ENCODE data around the gene DVL2. TPM values are rescaled to one million over a fixed set of nuclear protein-coding genes. Genes with fewer than 3 reads are reported as not detected.
"Not testable (repeated sequence)": the region's sequence is repeated elsewhere in the genome, so short reads cannot be mapped to it uniquely, and the experiment has no call there.

Gene DVL2
- total RNA-seq, 4 donors from 2014 or later, result 35.9 to 182 (median 69.2) TPM

DNA sequence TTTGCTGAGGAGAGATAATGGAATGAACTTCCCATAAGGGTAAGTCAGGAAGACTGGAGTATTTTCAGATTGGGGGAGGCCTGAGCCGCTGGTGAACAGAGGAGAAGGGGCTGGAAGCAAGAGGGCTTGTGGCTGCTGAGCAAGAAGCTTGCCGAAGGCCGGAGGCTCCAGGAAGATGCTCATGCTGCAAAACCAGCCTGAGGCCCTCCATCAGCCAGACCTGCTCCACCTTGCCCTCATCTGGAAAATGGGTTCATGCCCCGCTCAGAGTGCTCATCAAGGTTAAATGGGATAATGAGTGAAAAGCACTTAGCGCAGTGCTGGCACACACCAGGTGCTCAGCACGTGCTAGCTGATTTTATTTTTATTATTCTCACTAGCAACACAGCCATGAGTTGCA is 49.7 kb downstream of the DVL2 start:
- Histone ChIP-seq H3K4me3 (no peak overlapping the region), H3K27ac (no peak overlapping the region), H3K36me3 (no peaks in the 10 kb centered on the region), H3K9me3 (no peaks in the 10 kb centered on the region), H3K4me1 (peaks cover 0 to 7% (median 0%) of the 10 kb centered on the region in 4 donors), H3K27me3 (no peaks in the 10 kb centered on the region)
- TF ChIP-seq POLR2A (IDR thresholded peaks at IDR 0.05) (no peak), EP300 (IDR thresholded peaks at IDR 0.05; ENCODE audit: low read depth) (no peak), POLR2AphosphoS5 (IDR thresholded peaks at IDR 0.05) (no peak)
- TF ChIP-seq, protein P1, sequence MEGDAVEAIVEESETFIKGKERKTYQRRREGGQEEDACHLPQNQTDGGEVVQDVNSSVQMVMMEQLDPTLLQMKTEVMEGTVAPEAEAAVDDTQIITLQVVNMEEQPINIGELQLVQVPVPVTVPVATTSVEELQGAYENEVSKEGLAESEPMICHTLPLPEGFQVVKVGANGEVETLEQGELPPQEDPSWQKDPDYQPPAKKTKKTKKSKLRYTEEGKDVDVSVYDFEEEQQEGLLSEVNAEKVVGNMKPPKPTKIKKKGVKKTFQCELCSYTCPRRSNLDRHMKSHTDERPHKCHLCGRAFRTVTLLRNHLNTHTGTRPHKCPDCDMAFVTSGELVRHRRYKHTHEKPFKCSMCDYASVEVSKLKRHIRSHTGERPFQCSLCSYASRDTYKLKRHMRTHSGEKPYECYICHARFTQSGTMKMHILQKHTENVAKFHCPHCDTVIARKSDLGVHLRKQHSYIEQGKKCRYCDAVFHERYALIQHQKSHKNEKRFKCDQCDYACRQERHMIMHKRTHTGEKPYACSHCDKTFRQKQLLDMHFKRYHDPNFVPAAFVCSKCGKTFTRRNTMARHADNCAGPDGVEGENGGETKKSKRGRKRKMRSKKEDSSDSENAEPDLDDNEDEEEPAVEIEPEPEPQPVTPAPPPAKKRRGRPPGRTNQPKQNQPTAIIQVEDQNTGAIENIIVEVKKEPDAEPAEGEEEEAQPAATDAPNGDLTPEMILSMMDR (IDR thresholded peaks at IDR 0.05), result no peak
- intact Hi-C loops (cut with DNase I; ENCODE audit: low total_unique reads) (no loop called here), in situ Hi-C loops (cut with MboI; ENCODE audit: low pct_ligation_motif_present in 1 of 4, low pct_unique_long_range_greater_than_20kb in 1 of 4, low sequenced_read_pairs in 3 of 4) (no loop called here)
- 47 to 86% methylated on average over 3 to 6 of the region's 6 CpGs for WGBS, 2 donors (ENCODE audit: low coverage in 1 of 2)
- no peak for DNase-seq

DNA sequence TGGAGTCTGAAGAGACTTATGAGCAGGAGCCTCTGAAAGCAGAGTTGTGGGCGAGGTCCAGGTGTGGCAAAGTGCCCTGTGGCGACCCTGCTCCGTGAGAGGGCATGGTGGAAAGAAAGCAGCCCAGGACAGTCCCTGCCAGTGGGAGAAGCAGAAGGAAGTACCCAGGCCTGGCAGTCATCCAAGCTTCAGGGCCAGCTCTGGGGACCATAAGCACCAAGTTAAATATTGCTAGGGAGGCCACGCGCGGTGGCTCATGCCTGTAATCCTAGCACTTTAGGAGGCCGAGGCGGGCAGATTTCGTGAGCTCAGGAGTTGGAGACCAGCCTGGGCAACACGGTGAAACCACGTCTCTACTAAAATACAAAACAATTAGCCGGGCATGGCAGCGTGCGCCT is 50.2 kb downstream of the DVL2 start:
- peaks cover 0 to 7% (median 0%) of the 10 kb centered on the region in 4 donors for H3K4me1 ChIP-seq
- in situ Hi-C loops (cut with MboI; ENCODE audit: low pct_ligation_motif_present in 1 of 4, low pct_unique_long_range_greater_than_20kb in 1 of 4, low sequenced_read_pairs in 3 of 4) (no loop called here), intact Hi-C loops (cut with DNase I; ENCODE audit: low total_unique reads) (no loop called here)
- H3K36me3 ChIP-seq, result no peaks in the 10 kb centered on the region
- no peak overlapping the region for H3K27ac ChIP-seq
- WGBS, 2 donors (ENCODE audit: low coverage in 1 of 2), result 52% methylated on average over 14 of the region's 14 CpGs; no CpG with 5 or more reads in 1 of the 2 donors
- TF ChIP-seq, protein P1 (IDR thresholded peaks at IDR 0.05), result no peak
- TF ChIP-seq POLR2A (IDR thresholded peaks at IDR 0.05) (no peak), POLR2AphosphoS5 (IDR thresholded peaks at IDR 0.05) (no peak), EP300 (IDR thresholded peaks at IDR 0.05; ENCODE audit: low read depth) (no peak)
- H3K27me3 ChIP-seq, result no peaks in the 10 kb centered on the region
- H3K4me3 ChIP-seq, result no peak overlapping the region
- H3K9me3 ChIP-seq, result no peaks in the 10 kb centered on the region
- peak; percentile 82 for DNase-seq

DNA sequence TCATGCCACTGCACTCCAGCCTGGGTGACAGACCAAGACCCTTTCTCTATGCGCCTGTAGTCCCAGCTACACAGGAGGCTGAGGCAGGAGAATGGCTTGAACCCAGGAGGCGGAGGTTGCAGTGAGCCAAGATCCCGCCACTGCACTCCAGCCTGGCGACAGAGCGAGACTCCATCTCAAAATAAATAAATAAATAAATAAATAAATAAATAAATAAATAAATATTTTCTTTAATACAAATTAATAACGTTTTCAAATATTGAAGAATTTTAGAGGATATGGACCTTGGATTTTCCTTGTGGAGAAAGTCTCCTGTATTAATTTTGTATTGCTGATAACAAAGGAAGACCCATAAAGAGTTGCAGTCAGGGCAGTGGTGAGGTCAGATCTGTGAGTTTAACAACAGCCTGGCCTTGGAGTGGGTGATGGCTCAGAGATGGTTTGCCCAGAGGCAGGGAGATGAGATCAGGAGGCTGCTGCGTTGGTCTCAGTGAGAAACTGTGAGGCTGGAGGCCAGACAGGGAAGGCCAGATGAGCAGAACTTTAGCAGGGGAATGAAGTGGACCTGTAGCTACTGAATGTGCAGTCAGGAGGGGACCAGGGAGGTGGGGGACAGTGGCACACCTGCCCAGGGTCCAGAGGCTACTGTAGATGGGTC is 50.8 kb downstream of the DVL2 start:
- no peak overlapping the region for H3K4me3 ChIP-seq
- in situ Hi-C loops (cut with MboI; ENCODE audit: low pct_ligation_motif_present in 1 of 4, low pct_unique_long_range_greater_than_20kb in 1 of 4, low sequenced_read_pairs in 3 of 4), result no loop called here
- no peak overlapping the region for H3K27ac ChIP-seq
- TF ChIP-seq, protein P1 (IDR thresholded peaks at IDR 0.05), result no peak
- TF ChIP-seq POLR2AphosphoS5 (IDR thresholded peaks at IDR 0.05) (no peak), POLR2A (IDR thresholded peaks at IDR 0.05) (no peak), EP300 (IDR thresholded peaks at IDR 0.05; ENCODE audit: low read depth) (no peak)
- no peaks in the 10 kb centered on the region for H3K9me3 ChIP-seq
- H3K4me1 ChIP-seq, result peaks cover 0 to 7% (median 0%) of the 10 kb centered on the region in 4 donors
- intact Hi-C loops (cut with DNase I; ENCODE audit: low total_unique reads), result no loop called here
- no peaks in the 10 kb centered on the region for H3K27me3 ChIP-seq
- 69 to 80% methylated on average over 6 to 7 of the region's 7 CpGs for WGBS, 2 donors (ENCODE audit: low coverage in 1 of 2)
- no peaks in the 10 kb centered on the region for H3K36me3 ChIP-seq
- no peak for DNase-seq

DNA sequence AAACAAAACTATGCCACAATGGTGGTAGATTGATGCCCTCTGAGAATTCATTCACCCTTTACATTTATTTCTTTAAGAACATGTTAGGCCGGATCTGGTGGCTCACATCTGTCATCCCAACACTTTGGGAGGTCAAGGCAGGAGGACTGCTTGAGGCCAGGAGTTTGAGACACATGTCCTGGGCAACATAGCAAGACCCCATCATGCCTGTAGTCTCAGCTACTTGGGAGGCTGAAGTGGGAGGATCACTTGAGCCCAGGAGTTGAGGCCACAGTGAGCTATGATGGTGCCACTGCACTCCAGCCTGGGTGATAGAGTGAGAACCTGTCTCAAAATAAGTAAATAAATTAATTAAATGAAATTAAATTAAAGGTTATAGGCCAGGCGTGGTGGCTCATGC is 52.2 kb downstream of the DVL2 start:
- 85% methylated on average over 2 of the region's 2 CpGs; no CpG with 5 or more reads in 1 of the 2 donors for WGBS, 2 donors (ENCODE audit: low coverage in 1 of 2)
- H3K4me3 ChIP-seq; intact Hi-C loops (cut with DNase I; ENCODE audit: low total_unique reads): not testable (repeated sequence)

More for the DNA sequence above, 52.2 kb downstream of the DVL2 start:
- Histone ChIP-seq H3K27me3 (peaks cover 12% of the 10 kb centered on the region), H3K4me1 (peaks cover 3 to 18% (median 12%) of the 10 kb centered on the region in 4 donors)
- H3K27ac ChIP-seq; H3K36me3 ChIP-seq; H3K9me3 ChIP-seq; DNase-seq; in situ Hi-C loops (cut with MboI; ENCODE audit: low pct_ligation_motif_present in 1 of 4, low pct_unique_long_range_greater_than_20kb in 1 of 4, low sequenced_read_pairs in 3 of 4): not testable (repeated sequence)
